ENCODE measurements around the gene KCTD6.

KCTD6 gene

DNA sequence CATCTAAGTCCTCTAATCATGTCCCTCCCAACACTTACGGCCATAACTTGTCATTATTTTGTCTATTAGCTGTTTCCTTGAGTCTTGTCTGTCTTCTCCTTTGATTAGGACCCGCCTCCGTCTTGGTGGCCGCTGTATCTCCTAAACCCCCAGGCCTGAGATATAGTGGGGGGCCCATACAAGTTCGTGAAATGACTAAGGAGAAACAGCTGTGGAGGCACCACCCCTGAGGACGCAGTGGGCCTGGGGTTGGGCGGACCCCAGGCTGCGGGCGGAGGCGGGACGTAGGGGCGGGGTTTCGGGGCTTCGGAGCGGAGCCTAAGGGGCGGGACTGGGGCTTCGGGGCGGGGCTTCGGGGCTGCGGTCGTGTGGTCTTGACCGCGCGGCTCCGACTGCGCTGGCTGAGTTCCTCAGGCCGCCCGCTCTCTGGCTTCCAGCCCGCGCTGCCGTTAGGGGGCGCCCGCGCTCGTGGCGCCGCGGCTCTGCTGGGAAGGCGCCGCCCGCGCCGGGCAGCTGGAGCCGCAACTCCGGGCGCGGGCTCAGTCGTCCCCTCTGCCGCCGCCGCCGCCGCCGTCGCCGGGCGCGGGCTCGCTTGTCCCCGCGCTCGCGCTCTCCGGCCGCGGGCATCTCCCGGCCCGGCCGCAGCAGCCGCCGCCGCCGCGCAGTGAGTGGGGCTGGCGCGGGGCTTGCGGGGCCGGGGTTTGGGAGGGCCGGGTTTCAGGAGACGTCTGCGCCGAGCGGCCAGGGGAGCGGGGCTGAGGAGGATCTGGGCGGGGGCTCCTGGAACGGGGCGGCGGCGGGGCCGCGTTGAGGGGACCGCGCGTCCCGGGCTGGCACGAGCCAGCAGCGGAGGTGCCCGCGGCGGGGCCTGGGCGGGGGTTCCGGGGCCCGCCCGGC, at the start of gene KCTD6:
KCTD6 (plus strand) TSS at position 591 of the 897 bp plus-strand sequence. CDS start 6,660 bp downstream, outside the sequence.
- DNase-seq (ENCODE audit: low read depth): peak; percentile 79

DNA sequence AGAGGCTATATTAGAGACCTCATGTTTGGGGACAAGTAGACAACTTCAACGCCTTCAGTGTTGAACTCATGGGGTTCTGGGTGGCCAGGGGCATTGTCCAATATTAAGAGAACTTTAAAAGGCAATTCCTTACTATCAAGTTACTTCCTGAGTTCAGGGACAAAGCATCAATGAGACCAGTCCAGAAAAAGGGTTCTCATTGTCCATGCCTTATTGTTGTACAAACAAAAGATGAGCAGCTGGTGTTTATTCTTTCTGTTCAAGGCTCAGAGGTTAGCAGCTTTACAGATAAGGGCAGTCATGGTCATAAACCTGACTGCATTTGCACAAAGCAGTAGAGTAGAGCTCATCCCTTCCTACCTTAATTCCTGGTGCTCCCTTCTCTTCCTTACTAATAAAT, 39.7 kb upstream of the KCTD6 start:
- no peak for DNase-seq (ENCODE audit: low read depth)

DNA sequence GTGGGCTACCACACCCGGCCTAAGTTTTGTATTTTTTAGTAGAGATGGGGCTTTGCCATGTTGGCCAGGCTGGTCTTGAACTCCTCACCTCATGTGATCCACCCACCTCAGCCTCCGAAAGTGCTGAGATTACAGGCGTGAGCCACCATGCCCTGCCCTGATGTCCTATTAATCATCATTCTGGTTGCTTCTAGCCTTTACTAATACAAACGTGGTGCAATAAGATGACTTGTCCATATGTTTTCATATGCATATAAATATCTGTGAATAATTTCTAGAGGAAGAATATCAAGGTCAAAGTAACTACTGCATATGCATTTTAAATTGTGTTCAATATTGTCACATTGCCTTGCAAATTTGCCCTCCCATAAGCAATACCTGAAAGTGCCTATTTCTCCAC, 32.7 kb upstream of the KCTD6 start:
- no peak for DNase-seq (ENCODE audit: low read depth)

DNA sequence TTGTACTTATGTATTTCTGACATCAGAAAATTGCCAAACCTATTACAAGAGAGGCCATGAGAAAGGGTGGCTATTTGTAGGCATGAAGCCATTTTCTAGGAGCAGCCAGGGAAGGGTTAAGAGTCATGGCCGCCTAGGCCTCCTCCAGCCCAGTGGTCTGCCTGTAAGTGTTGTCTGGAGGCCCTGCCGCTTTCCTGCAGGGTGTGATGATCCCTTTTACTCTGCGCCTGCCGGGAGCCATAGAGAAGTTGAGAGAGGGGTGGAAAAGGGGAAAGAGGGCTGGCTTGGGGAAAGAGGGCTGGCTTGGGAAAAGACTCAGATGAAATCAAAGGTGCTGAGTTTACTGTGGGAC, 29.1 kb upstream of the KCTD6 start:
- no peak for DNase-seq (ENCODE audit: low read depth)

DNA sequence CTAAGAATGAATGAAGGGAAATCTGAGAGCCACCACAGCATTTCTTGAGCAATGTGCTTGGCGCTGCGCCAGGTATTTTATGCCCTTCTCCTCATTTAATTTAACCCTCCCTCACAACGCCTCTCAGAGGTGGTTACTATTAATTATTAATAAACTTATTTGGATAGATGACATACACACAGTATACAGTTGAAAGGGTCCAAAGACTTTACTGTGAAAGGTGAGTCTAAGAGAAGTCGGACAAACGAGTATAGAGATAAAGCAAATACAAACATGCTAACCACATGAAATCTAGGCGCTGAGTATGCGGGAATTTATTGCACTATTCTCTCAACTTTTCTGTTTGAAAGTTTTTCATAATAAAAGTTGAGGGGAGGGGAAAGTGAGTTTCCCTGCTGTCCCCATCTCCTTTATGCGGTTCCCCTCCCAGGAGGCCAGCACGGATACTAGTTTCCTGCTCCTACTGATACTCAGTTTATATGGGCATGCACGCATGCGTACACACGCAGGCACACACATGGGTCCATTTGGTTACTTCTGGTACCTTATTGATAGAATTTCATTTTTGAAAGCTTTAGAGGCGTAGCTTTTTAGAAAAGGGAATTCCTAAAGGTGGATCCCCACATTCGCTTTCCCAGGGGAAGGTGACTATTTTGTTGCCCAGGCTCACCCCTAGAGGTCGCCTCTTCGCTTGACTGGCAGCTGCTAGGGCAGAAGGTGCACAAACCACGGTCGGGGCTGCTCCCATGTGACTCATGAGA, 28.5 kb upstream of the KCTD6 start:
- peak; percentile 67 for DNase-seq (ENCODE audit: low read depth)

DNA sequence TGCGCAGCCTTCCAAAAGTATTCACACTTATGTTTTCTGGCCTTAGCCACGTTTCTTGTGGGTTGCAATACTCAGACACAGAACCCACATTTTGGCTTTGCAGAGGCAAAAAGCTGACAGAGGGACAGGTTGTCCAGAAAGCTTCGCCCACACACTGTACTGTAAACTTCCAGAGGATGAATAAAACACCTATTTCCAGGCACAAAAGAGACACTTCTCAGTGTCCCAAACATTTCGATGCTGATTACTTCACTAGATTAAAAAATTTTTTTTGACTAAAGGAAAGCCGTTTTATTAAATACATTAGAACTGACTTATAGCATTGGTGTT, 28.0 kb upstream of the KCTD6 start:
- no peak for DNase-seq (ENCODE audit: low read depth)

DNA sequence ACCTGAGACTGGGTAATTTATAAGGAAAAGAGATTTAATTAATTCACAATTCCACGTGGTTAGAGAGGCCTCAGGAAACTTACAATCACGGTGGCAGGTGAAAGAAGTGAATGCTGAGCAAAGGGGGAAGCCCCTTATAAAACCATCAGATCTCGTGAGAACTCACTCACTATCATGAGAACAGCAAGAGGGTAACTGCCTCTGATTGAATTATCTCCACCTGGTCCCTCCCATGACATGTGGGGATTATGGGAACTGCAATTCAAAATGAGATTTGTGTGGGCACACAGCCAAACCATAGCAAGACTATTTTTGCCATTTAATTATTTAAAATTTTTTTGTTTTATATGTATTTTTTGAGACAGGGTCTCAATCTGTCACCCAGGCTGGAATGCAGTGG, 27.0 kb upstream of the KCTD6 start:
- no peak for DNase-seq (ENCODE audit: low read depth)

DNA sequence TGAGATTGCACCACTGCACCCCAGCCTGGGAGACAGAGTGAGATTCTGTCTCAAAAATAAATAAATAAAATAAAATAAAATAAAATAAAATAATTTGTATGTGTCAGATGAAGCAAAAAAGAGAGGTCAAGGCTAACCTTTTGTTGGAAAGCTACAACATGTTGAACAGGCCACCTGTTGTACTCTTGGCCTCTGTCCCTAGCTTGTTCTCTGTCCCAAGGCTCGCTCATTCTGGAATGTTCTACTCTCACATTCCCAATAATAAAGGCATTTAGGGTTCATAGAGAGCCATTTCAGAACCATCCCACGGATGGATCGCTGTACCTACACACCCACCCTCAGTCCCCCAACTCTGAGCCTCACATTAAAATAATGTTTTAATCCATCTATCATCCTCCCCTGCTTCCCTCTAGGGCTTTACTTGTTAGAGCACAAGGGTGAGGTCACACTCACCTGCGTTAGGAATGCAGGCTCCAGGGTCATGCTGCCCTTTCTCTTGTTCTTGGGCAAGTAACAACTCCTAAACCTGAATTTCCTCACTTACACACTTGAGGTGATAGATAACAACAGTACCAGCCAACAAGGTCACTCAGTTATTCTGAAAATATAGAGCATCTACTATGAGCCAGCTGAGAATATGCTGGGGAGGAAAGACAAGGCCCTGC, 24.9 kb upstream of the KCTD6 start:
- no peak for DNase-seq (ENCODE audit: low read depth)

DNA sequence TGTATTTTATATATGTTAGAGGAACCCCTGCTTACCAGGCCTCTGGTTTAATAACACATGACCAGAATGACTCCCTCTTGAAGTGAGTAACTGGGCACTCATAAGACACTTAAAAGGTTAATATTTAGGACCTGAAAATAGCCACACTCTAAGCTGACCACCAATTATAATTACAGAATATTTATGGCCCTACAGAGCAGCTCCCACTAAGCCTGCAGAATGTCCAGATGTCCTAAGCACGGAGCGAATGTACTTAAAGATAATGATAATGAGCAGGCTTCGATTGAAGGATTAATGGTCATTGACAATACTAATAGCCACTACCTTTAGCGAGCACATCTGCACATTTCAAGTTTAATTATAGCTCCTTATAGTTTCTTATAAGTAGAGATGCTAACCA, 22.8 kb upstream of the KCTD6 start:
- DNase-seq (ENCODE audit: low read depth): no peak

DNA sequence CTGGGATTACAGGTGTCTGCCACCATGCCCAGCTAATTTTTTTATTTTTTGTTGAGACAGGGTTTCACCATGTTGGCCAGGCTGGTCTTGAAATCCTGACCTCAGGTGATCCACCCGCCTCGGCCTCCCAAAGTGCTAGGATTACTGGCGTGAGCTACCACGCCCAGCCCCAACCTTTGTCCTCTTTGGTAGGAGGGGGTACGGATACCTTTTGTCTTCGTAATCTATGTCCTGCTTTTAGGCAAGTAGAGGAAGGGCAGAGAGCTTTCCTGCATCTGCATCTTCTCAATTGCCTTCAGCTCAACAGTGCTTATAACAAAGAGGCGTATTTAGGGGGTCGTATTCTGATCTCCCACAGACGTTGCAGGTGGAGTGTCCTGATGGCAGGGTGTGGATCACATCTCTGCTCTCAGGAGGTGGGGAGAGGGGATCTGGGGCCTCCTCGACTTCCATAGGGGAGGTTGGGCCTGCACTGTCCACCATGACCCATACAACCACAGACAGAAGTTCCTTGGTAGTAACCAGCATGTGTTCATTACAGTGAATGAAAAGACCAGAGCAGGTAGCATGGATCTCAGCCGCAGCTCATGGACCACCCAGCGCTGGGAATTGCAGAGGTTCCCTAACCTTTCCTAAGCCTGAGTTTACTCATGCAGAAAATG, 21.4 kb upstream of the KCTD6 start:
- no peak for DNase-seq (ENCODE audit: low read depth)

DNA sequence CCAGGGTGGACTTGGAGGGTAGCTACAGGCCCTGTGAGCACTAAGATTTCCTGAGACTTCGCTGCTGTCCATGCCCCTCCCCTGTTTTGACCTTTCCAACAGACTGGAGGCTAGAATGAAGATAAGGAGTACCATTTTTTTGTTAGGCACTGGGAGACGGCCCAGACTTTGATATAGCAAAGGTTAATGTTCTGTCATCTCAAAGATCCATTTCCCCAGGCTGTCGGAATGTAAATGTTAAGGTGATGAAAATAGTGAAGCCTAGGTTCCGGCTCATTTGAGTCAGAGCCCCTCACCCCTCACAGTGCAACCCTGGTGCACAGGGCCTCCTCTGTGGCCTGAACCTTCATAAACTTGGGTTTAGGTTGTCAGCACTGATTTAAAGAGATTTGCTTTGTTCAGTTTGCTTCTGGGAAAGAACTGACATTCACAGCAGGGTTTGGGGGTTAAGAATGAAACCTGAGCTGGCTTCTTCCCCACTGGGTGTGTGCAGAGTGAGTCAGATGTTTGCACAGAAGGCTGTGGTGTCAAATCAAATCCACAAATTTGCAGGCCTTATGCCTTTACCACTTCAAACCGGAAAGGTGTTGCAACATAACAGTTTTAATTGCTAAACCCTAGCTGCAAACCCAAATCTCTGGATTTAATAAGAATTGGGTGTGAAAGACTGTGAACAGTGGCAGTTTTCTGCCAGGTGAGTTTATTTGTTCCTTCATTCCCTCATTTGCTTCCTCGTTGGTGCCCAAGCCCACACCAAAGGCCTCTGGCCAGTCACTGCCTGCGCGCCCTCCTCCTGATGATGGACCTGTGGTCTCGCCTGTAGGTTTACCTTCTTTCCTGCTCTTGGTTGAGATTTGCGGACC, 20.6 kb upstream of the KCTD6 start:
- no peak for DNase-seq (ENCODE audit: low read depth)

DNA sequence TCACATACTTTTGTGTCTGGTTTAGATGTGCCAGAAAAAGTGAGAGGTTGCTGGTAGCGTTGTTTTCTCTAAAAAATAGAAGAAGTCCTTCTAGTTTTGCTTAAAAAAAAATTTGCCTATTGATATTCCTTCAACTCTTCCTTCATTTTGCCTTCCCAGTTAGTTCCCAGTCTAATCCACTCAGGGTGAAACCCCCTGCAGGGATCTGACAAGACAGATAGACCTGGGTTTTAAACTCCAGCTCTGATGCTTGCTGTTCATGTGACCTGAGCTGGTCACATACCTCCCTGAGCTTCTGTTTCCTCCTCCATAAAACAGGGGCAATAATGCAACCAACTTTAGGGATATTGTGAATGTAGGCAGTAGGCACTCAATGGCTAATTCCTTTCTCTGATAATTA, 18.6 kb upstream of the KCTD6 start:
- no peak for DNase-seq (ENCODE audit: low read depth)

DNA sequence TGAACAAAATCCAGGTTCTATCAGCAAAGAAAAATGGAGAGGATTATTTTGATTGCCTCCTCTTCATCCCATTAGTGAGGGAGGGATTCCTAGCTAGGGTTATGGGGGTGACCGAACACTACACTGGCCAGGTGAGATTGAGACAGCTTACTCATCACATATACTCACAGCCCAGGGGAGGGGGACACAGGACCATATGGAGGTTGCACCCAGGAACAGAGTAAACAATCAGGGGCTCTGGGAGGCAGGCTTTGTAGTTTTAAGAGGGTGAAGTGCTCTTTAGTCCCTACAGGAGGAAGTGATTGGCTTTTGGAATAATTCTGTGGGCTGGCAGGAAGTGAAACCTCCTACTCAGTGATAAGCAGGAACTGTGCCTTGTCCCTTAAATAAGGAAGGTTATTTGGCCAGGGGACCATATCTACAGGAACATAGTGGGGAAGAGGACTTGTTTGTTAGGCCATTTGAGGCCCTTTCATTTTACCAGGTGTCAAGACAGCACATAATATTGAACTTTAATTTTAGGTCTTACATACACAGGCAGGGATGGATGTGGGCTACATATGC, 17.5 kb upstream of the KCTD6 start:
- DNase-seq (ENCODE audit: low read depth): no peak

DNA sequence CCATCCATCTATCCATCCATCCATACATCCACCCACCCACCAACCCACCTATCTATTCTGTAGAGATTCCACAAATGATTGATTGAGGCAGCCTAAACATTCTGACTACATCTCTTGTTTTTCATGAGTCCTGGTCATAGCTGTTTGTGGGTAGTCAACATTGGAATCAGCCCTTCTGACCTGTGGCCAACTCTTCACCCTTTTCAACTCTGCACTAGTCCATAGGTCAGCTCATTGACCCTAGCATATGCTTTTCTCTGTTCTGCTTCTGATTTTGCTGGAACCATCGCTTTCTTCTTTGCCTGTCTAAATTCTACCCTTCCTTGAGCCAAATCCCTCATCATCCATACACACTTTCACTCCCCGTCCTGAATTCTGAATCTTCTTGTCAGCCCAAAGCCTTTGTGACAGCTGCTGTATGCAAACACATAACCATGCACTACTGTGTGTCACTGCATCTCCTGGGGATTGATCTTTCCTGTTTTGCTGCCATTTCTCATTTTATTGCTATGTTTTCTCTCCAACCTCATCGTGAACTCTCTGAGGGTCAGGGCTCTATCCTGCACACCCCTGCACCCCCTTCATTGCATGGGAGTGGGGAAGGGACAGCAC, 16.8 kb upstream of the KCTD6 start:
- no peak for DNase-seq (ENCODE audit: low read depth)

DNA sequence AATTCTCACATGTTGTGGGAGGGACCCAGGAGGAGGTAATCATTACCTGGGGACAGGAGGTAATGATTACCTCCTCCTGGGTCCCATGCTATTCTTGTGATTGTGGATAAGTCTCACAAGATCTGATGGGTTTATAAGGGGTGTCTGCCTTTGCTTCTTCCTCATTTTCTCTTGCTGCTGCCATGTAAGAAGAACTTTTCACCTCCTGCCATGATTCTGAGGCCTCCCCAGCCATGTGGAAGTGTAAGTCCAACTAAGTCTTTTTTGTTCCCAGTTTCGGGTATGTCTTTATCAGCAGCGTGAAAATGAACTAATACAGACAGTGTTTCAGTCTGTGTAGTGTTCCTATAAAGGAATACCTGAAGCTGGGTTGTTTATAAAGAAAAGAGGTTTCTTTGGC, 13.1 kb upstream of the KCTD6 start:
- DNase-seq (ENCODE audit: low read depth): no peak

DNA sequence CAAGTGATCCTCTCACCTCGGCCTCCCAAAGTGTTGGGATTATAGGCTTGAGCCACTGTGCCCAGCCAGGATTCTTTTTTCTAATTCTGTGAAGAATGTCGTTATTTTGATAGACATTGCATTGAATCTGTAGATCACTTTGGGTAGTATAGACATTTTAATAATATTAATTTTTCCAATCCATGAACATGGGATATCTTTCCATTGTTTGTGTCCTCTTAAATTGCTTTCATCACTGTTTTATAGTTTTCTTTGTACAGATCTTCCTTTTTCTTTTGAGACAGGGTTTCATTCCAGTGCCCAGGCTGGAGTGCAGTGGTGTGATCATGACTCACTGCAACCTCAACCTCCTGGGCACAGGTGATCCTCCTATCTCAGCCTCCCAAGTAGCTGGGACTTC, 11.6 kb upstream of the KCTD6 start:
- DNase-seq (ENCODE audit: low read depth): no peak

DNA sequence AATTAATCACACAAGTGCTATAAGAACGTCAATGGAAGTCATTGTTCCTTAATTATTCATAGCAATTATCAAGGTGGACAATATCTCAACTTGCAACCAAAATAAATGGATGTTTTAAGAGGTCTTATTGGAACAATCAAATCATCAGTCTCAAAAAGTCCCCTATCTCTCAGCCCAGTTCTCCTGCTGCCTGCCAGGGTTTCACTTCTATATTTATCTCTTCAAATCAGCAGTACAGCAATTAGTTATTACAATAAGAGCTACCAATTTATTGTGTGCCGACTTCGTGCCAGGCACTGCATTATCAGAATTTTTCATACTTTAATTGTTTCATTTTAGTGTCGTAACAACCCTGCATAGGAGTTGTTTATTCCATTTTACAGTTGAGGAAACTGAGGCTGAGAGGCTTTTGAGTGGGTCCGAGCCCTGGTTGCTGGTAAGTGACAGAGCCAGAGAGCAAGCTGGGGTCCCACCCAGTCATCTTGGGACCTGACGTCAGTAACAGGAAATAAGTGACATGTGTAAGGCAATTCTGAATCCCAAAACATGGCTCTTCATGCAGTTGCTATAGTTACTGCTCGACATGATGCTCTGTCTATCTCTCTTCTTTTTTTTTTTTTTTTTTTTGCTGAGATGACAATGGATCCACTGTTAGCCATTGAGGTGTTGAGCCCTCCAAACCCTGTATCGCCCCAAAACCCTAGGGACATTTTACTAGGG, 8.8 kb upstream of the KCTD6 start:
- no peak for DNase-seq (ENCODE audit: low read depth)

DNA sequence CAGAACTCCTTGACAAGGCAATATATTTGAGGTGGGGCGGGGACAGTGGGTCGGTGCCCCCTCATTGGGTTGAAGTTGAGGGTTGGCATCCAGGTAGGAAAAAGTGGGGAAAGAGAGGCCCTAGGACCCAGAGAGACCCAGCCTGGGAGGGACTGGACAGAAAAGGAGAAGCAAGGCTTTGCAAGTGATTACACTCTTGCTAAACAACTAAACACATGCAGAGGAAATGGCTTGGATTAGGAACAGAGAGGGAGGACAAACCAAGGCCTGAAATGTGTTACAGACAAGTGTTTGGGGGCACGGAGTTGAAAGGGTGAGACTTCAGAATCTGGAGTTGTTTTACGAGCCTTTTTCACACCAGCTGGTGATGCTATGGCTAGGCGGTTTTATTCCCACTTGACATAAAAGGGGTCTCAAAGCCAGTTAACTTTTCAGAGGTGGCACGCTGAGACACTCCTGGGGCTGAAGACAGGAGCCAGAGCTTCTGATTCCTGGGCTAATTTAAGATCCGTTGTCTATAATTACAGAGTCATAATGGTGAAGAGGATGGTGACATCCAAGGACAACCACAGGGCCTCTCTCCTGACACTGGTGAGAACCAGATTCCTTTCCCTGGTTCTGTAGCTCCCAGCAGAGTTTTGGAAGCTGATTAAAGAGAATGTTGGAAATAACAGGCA, 7.7 kb upstream of the KCTD6 start:
- DNase-seq (ENCODE audit: low read depth): no peak

DNA sequence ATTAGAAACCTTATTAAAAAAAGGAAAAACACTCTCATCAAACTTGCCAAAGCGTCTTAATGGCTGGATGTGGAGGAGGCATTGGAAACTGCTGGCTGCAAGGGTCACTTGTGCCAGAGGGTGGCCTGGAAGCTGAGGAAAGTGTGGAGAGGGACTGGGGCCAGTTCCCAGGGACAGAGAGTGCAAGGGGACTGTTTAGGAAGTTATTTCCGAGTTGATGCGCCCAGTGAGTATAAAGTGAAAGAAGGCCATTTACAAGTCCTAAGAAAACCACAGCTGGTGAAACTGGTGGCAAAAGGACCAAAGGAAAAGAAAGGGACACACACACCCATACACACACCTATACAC, 7.2 kb upstream of the KCTD6 start:
- DNase-seq (ENCODE audit: low read depth): no peak
